Trophoblast cell (in vitro differentiated cells and primary cell): ENCODE results near the gene BRD1.
A peak's percentile ranks its signal among the peaks of the same experiment; 100 is the strongest.

Source experiments
- DNase-seq, 2 donors: peaks; one replicate each; pipeline ENCODE4 v3.0.0-alpha.2; 2016
- H2AFZ ChIP-seq: 2 replicates; pipeline ENCODE4 v1.6.1; 2013; ENCODE audit warnings: low read length, moderate library complexity, mild to moderate bottlenecking; ENCODE audit not compliant: insufficient read depth, poor library complexity
- H2AK5ac ChIP-seq: 2 replicates; pipeline ENCODE4 v1.6.1; 2013; ENCODE audit warnings: mild to moderate bottlenecking, low read length
- H2BK120ac ChIP-seq: 2 replicates; pipeline ENCODE4 v1.6.1; 2013; ENCODE audit warnings: low read length, mild to moderate bottlenecking, moderate library complexity; ENCODE audit not compliant: insufficient read depth, poor library complexity
- H2BK12ac ChIP-seq: 2 replicates; pipeline ENCODE4 v1.6.1; 2013; ENCODE audit warnings: mild to moderate bottlenecking, low read length, moderate library complexity
- H2BK5ac ChIP-seq: 2 replicates; pipeline ENCODE4 v1.6.1; 2013; ENCODE audit warnings: low read length, low read depth, moderate library complexity, mild to moderate bottlenecking; ENCODE audit not compliant: poor library complexity
- H3K14ac ChIP-seq: 2 replicates; pipeline ENCODE4 v1.6.1; 2013; ENCODE audit warnings: mild to moderate bottlenecking, low read length
- H3K18ac ChIP-seq: 2 replicates; pipeline ENCODE4 v1.6.1; 2013; ENCODE audit warnings: mild to moderate bottlenecking, low read length
- H3K23ac ChIP-seq: 2 replicates; pipeline ENCODE4 v1.6.1; 2013; ENCODE audit warnings: low read length
- H3K27ac ChIP-seq: 2 replicates; pipeline ENCODE4 v1.5.1; 2013; ENCODE audit warnings: low read depth, mild to moderate bottlenecking, inconsistent platforms, low read length, moderate library complexity
- H3K27me3 ChIP-seq: 2 replicates; pipeline ENCODE4 v1.6.1; 2013; ENCODE audit warnings: inconsistent platforms, mild to moderate bottlenecking, low read length, moderate library complexity; ENCODE audit not compliant: insufficient read depth
- H3K36me3 ChIP-seq, 2 experiments: 1 replicate in 1 of 2; 2 replicates in 1 of 2; pipeline ENCODE4 v1.6.1; 2013; ENCODE audit warnings: low read length in 2 of 2, mild to moderate bottlenecking in 2 of 2, moderate library complexity in 1 of 2; ENCODE audit not compliant: insufficient read depth in 2 of 2, control insufficient read depth in 1 of 2
- H3K4ac ChIP-seq: 2 replicates; pipeline ENCODE4 v1.6.1; 2013; ENCODE audit warnings: low read depth, mild to moderate bottlenecking, low read length, moderate library complexity
- H3K4me1 ChIP-seq, 2 experiments: 1 replicate in 1 of 2; 2 replicates in 1 of 2; pipeline ENCODE4 v1.6.1; 2013; ENCODE audit warnings: low read length in 2 of 2, mild to moderate bottlenecking in 2 of 2, moderate library complexity in 1 of 2; ENCODE audit not compliant: insufficient read depth in 2 of 2, control insufficient read depth in 1 of 2
- H3K4me2 ChIP-seq: 2 replicates; pipeline ENCODE4 v1.6.1; 2013; ENCODE audit warnings: inconsistent platforms, mild to moderate bottlenecking, low read length, moderate library complexity
- H3K4me3 ChIP-seq: 2 replicates; pipeline ENCODE4 v1.5.1; 2013; ENCODE audit warnings: mild to moderate bottlenecking, low read depth, low read length, inconsistent platforms
- H3K79me1 ChIP-seq: one replicate; pipeline ENCODE4 v1.6.1; 2013; ENCODE audit warnings: low read length
- H3K79me2 ChIP-seq: 2 replicates; pipeline ENCODE4 v1.6.1; 2013; ENCODE audit warnings: low read length, mild to moderate bottlenecking; ENCODE audit not compliant: control insufficient read depth, insufficient read depth, poor library complexity
- H3K9ac ChIP-seq: 2 replicates; pipeline ENCODE4 v1.6.1; 2013; ENCODE audit warnings: mild to moderate bottlenecking, low read length
- H3K9me3 ChIP-seq: 2 replicates; pipeline ENCODE4 v1.6.1; 2013; ENCODE audit warnings: low read depth, mild to moderate bottlenecking, control low read depth, inconsistent platforms, low read length; ENCODE audit not compliant: insufficient read depth
- H4K12ac ChIP-seq: 2 replicates; pipeline ENCODE4 v1.6.1; 2013; ENCODE audit warnings: low read depth, mild to moderate bottlenecking, low read length, moderate library complexity
- H4K8ac ChIP-seq: 2 replicates; pipeline ENCODE4 v1.6.1; 2013; ENCODE audit warnings: low read depth, mild to moderate bottlenecking, low read length, moderate library complexity
- H4K91ac ChIP-seq: one replicate; pipeline ENCODE4 v1.6.1; 2013; ENCODE audit warnings: low read depth, mild to moderate bottlenecking, low read length, moderate library complexity
- WGBS: extraction: QIAGEN DNeasy Blood & Tissue Kit; methylation state at CpG from one replicate; pipeline ENCODE4 v1.1.7; 2013; ENCODE audit warnings: missing lambda C conversion rate; ENCODE audit not compliant: insufficient read length, insufficient coverage; ENCODE audit errors: extremely low coverage; 5-methylcytosine and 5-hydroxymethylcytosine counted together

Gene BRD1

DNA sequence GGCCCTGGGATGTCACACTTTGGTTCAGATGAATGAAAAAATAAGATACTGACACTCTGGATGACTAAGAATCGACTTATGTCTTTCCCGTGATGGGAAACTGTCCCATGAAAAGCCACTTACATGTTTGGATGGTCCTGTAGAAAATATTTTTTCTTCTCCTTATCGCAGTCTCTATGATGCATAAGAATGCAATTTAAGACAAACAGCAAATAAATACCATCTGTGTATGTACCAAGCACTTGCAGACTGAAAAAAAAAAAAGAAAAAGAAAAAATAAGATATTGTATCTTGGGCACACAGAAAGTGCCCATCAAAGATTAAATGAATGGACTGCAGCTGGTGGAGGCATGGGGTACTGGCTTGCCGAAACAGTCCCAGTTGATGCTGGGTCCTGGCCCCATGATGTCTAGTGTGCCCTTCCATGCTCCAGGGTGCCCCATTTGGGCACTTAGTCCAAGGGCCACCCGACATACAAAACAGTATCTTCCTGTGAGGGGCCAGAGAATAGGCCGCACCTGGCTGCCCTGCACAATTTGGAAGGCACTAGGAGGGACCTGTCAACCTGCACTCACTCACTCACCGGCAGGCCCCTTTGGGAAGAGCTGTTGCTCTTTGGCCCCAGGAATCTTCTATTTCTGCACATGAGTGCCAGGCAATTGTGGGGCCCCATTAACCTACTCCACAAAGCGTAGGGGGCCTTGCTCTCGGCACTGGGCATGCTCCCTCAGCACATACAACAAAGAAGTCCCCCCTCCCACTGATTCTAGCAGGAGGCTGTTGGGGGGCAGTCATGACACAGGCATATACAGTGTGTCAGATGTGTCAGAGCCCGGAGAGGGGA is 23.5 kb upstream of the BRD1 start:
- no peak overlapping the region for H2AFZ ChIP-seq
- no peaks in the 10 kb centered on the region for H3K36me3 ChIP-seq
- no peak overlapping the region for H2AK5ac ChIP-seq
- no peak overlapping the region for H3K4ac ChIP-seq
- peaks cover 4 to 18% of the 10 kb centered on the region in 2 experiments for H3K4me1 ChIP-seq
- no peak overlapping the region for H3K14ac ChIP-seq
- H3K79me1 ChIP-seq, result peaks cover 10% of the 10 kb centered on the region
- H4K91ac ChIP-seq, result no peak overlapping the region
- no peak overlapping the region for H4K8ac ChIP-seq
- no peak overlapping the region for H2BK5ac ChIP-seq
- H3K79me2 ChIP-seq, result peaks cover 16% of the 10 kb centered on the region
- no peak overlapping the region for H3K27ac ChIP-seq
- no peak overlapping the region for H3K18ac ChIP-seq
- H3K23ac ChIP-seq, result no peak overlapping the region
- no peak overlapping the region for H2BK120ac ChIP-seq
- peaks cover 7% of the 10 kb centered on the region for H3K9me3 ChIP-seq
- no CpG with 5 or more reads among the region's 10 CpGs for WGBS
- no peak overlapping the region for H3K4me2 ChIP-seq
- peaks cover 43% of the 10 kb centered on the region for H3K27me3 ChIP-seq
- no peak overlapping the region for H3K4me3 ChIP-seq
- H3K9ac ChIP-seq, result no peak overlapping the region
- H2BK12ac ChIP-seq, result no peak overlapping the region
- no peak for DNase-seq
- H4K12ac ChIP-seq, result no peak overlapping the region

DNA sequence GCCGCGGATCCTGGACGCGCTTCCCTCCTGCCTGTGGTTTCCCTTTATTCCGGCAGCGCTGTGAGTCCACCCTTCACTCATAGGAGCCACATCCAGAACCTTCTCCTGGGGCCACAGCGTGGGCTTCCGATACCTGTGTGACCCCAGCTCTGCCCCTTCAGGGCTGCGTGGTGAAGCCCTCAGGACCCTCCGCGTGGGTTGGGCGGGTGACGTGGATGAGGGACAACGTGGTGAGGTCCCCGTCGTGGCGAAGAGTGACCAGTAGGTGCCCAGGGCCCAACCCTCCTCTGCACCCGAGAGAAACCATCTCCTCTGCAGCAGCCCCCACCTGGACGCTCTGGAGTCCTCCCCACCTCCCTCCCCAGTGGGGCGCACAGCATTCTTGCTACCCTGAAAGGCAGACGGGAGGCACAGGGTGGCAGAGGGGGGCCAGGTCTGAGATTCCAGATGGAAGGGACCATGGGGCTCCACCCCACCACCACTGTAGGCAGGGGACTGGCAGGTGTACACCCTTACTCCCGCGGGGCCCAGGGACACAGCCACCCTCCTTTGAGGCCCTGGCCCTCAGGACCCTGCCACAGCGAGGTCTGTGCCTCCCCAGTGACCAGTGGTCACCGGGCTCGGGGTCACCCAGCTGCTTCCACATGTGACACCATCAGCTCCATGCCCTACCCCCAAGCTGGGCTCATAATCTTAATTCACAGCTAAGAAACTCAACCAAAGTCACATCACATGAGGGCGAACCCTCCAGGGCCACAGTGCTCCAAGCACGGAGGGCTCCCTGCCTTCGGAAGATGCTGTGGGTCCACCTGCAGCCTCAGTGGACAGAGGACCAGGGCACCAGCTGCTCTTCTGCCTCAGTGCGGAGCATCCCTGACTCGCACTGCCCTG is 22.6 kb upstream of the BRD1 start:
- Histone ChIP-seq H3K27ac (no peak overlapping the region), H3K18ac (no peak overlapping the region), H3K14ac (no peak overlapping the region), H3K27me3 (peaks cover 51% of the 10 kb centered on the region), H3K4ac (no peak overlapping the region), H4K8ac (no peak overlapping the region), H3K4me1 (peaks cover 1 to 13% of the 10 kb centered on the region in 2 experiments), H2AFZ (no peak overlapping the region), H3K9me3 (peaks cover 12% of the 10 kb centered on the region), H3K79me2 (peaks cover 10% of the 10 kb centered on the region), H2BK120ac (no peak overlapping the region), H3K4me3 (no peak overlapping the region), H3K23ac (no peak overlapping the region), H3K36me3 (no peaks in the 10 kb centered on the region), H2BK5ac (no peak overlapping the region), H2BK12ac (no peak overlapping the region), H3K79me1 (peaks cover 10% of the 10 kb centered on the region), H4K12ac (no peak overlapping the region), H3K9ac (no peak overlapping the region), H3K4me2 (peak overlapping the region; percentile 30), H4K91ac (no peak overlapping the region), H2AK5ac (no peak overlapping the region)
- DNase-seq, result no peak
- no CpG with 5 or more reads among the region's 31 CpGs for WGBS

DNA sequence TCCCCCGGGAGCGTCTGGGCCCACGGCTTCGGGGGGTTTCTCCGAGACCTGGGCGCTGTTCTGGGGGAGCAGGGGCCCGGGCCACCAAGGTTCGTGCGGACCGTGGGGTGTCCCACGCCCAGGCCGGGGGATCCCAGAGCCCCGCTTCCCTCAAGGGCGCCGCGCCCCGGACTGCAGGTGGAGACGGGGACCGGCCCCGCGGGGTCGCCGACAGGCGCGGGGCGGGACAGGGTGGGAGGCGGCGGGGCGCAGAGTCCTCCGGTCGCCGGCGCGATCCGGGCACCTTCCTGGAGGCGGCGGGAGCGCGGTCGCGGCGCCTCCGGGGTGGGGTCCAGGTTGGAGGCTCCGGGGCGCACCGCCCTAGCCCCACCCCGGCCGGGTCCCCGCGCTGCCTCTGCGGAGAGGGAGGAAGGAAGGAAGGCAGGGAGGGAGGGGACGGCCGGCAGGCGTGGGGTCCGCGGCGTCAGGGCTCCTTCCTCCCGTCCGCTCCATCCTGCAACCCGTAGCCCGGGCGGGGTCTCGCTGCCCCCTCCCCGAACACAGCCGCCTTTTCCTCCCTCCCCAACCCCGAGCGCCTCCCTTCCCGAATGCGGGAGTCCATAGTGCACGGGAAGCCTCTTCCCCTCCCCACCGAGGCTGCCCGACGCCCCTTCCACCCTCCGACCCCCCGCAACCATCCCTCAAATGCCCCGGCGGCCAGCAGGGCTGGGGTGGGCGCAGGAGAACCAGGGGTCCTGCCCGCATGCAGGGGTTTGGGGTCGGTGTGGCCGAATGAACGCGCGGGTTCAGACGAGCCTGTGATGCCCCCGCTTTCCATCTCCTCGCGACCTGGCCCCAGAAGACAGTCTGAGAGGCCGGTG is 21.7 kb upstream of the BRD1 start:
- Histone ChIP-seq H2BK12ac (no peak overlapping the region), H3K9ac (no peak overlapping the region), H2AFZ (peak overlapping the region; percentile 18), H2BK120ac (no peak overlapping the region), H4K91ac (no peak overlapping the region), H2AK5ac (no peak overlapping the region), H3K4me2 (peak overlapping the region; percentile 30), H3K18ac (no peak overlapping the region), H4K12ac (no peak overlapping the region), H3K27ac (no peak overlapping the region), H3K79me1 (peaks cover 9% of the 10 kb centered on the region), H3K79me2 (peaks cover 8% of the 10 kb centered on the region), H3K23ac (no peak overlapping the region), H3K4me1 (peaks cover 0 to 10% of the 10 kb centered on the region in 2 experiments), H4K8ac (no peak overlapping the region), H3K27me3 (peaks cover 53% of the 10 kb centered on the region), H2BK5ac (no peak overlapping the region), H3K14ac (no peak overlapping the region), H3K36me3 (no peaks in the 10 kb centered on the region), H3K4ac (no peak overlapping the region), H3K9me3 (peaks cover 12% of the 10 kb centered on the region), H3K4me3 (no peak overlapping the region)
- DNase-seq, result no peak
- WGBS, result no CpG with 5 or more reads among the region's 89 CpGs

DNA sequence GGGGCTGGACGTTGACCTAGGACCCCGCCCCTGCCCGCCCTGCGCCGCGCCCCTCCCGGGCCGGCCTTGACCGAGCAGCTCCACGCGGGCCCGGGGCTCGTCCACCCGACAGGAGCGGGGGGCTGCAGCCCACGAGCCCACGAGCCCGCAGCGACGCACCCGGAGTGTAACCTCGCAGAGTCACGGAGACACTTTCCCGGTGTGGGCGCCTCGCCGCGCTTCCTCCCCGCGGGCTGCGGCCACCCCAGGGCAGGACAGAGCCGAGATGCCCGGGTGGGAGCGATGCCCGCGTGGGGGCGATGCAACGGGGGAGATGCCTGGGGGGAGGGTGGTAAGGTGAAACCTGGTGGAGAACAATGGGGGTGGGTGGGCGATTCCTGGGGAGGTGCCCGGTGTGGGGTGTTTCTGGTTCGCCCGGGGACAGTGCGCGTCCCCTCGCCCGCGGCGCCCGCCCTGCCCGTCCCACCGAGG is 21.1 kb upstream of the BRD1 start:
- Histone ChIP-seq H4K91ac (no peak overlapping the region), H3K79me1 (peaks cover 7% of the 10 kb centered on the region), H3K4me3 (no peak overlapping the region), H3K27ac (no peak overlapping the region), H3K4me1 (peaks cover 0 to 10% of the 10 kb centered on the region in 2 experiments), H3K23ac (no peak overlapping the region), H2AFZ (no peak overlapping the region), H3K36me3 (no peaks in the 10 kb centered on the region), H3K9me3 (peaks cover 12% of the 10 kb centered on the region), H4K8ac (no peak overlapping the region), H3K27me3 (peaks cover 53% of the 10 kb centered on the region), H3K4me2 (peak overlapping the region; percentile 49), H3K79me2 (peaks cover 6% of the 10 kb centered on the region), H2BK12ac (no peak overlapping the region), H2BK5ac (no peak overlapping the region), H3K18ac (no peak overlapping the region), H3K4ac (no peak overlapping the region), H2BK120ac (no peak overlapping the region), H4K12ac (no peak overlapping the region), H2AK5ac (no peak overlapping the region), H3K9ac (no peak overlapping the region), H3K14ac (no peak overlapping the region)
- WGBS, result no CpG with 5 or more reads among the region's 51 CpGs
- DNase-seq, result no peak
